Esophagus squamous epithelium (tissue), 5 donors: ENCODE results near the gene FAM181A. TPM values are rescaled to one million over a fixed set of nuclear protein-coding genes. Genes with fewer than 3 reads are reported as not detected.

Source experiments
- DNase-seq: peaks from one replicate; lab custom pipeline; 2025; lab: John Stamatoyannopoulos, UW
- H3K27ac ChIP-seq, 4 donors: fragments of 200-600 bp; sonication (generic); one replicate each; pipeline ENCODE4 v1.5.1; 2016 to 2019; ENCODE audit warnings: mild to moderate bottlenecking in 1 of 4
- H3K27me3 ChIP-seq, 4 donors: fragments of 200-600 bp; sonication (generic); 1 replicate in 3 of 4; 2 replicates in 1 of 4; pipeline versions ENCODE4 v1.5.1 to v1.6.0; 2017 to 2021; ENCODE audit warnings: antibody characterized with exemption in 1 of 4
- H3K36me3 ChIP-seq, 3 donors: fragments of 200-600 bp; sonication (generic); one replicate each; pipeline ENCODE4 v1.5.1; 2016 to 2019
- H3K4me1 ChIP-seq, 3 donors: fragments of 200-600 bp; sonication (generic); one replicate each; pipeline ENCODE4 v1.5.1; 2017 to 2019
- H3K4me3 ChIP-seq, 4 donors: fragments of 200-600 bp; sonication (generic); 1 replicate in 3 of 4; 2 replicates in 1 of 4; pipeline ENCODE4 v1.5.1; 2016 to 2019; ENCODE audit warnings: mild to moderate bottlenecking in 2 of 4, moderate library complexity in 1 of 4
- H3K9me3 ChIP-seq, 3 donors: fragments of 200-600 bp; sonication (generic); one replicate each; pipeline ENCODE4 v1.5.1; 2016 to 2019
- POLR2A ChIP-seq, 4 donors: fragments of 450-650 bp; IDR thresholded peaks; one replicate each; pipeline ENCODE4 v1.6.1; 2017; ENCODE audit warnings: antibody characterized with exemption in 4 of 4, mild to moderate bottlenecking in 4 of 4, moderate library complexity in 3 of 4
- WGBS, 2 donors: methylation state at CpG; one replicate each; pipeline ENCODE4 v1.1.5; 2018; 5-methylcytosine and 5-hydroxymethylcytosine counted together
- intact Hi-C: fragments of 100-400 bp; cut with DNase I; formaldehyde crosslinking; loops from one replicate; pipeline ENCODE4 v1.15.0; 2022
- total RNA-seq, 4 donors: library from RNA; depleted of rRNA; stranded (reverse); fragments of >200 nt; gene quantifications; one replicate each; pipeline ENCODE4 v1.1.0, GENCODE V29; 2016
- TF ChIP-seq, protein P1 (sequence below), 6 experiments: fragments of 450-650 bp in 4 of 6; fragments of 200-600 bp in 2 of 6; sonication (generic) in 2 of 6; IDR thresholded peaks; one replicate each; pipeline ENCODE4 v1.5.1; 2016 to 2019; ENCODE audit warnings: antibody characterized with exemption in 6 of 6, mild to moderate bottlenecking in 4 of 6, moderate library complexity in 4 of 6
- donor health status: DM: yes; HTN: yes; CAD: no.

FAM181A gene
- total RNA-seq, 4 donors from 2014 or later = not detected

DNA sequence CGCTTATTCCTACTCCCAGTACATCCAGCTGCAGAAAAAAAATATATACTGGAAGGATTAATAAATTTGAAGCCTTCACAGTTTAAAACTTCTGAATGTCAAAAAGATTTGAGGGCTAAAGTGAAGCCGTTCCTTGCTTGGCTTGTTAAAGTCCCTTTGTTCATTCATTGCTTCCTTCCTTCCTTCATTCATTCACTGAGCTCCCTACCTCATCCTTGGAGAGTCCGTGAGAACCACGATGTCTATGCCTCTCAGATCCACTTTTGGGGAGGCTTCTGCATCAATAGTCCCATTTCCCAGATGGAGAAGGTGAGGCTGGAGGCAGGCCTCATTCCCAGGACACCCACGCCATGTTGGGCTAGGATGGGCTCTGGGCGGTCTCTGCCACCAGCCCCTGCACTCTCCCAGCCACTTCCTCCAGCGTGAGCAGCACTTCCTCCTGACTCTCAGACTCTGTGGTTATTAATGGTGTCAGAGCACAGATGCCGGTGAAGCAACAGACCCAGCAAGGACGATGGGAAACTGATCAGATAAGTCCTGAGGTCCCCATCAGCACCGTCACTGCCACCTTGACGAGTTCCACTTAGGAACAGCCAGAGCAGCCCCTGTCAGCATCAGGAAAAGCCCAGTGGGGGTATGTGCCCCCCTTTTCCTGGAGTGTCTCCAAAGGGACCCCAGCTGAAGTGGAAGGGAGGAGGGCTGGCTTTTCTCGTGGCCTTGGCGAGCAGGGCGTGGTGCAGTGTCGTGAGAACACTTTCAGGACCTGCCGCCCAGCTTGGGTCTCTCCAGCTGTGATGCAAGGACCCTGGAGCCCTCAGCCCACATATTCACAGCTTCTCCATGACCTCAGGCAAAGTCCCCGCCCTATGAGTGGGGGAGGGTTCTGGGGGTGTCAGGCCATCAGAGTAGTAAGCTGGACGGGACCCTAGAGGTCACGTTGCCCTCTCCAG is 28.0 kb downstream of the FAM181A start:
- DNase-seq = peak; percentile 26
- intact Hi-C loops = no loop called here
- Histone ChIP-seq H3K27ac (peak overlapping the region; percentile 20 to 88 (median 68)), H3K4me3 (peak overlapping the region in 2 of 4 donors; percentile 15 to 29), H3K9me3 (no peaks in the 10 kb centered on the region), H3K4me1 (peaks cover 11 to 80% (median 41%) of the 10 kb centered on the region in 3 donors), H3K36me3 (no peaks in the 10 kb centered on the region), H3K27me3 (peaks cover 0 to 14% (median 0%) of the 10 kb centered on the region in 4 donors)
- 61 to 62% methylated on average over 12 to 13 of the region's 19 CpGs for WGBS, 2 donors
- TF ChIP-seq POLR2A (IDR thresholded peaks at IDR 0.05) = peak in 1 of 4 donors; percentile 9
- TF ChIP-seq, protein P1, sequence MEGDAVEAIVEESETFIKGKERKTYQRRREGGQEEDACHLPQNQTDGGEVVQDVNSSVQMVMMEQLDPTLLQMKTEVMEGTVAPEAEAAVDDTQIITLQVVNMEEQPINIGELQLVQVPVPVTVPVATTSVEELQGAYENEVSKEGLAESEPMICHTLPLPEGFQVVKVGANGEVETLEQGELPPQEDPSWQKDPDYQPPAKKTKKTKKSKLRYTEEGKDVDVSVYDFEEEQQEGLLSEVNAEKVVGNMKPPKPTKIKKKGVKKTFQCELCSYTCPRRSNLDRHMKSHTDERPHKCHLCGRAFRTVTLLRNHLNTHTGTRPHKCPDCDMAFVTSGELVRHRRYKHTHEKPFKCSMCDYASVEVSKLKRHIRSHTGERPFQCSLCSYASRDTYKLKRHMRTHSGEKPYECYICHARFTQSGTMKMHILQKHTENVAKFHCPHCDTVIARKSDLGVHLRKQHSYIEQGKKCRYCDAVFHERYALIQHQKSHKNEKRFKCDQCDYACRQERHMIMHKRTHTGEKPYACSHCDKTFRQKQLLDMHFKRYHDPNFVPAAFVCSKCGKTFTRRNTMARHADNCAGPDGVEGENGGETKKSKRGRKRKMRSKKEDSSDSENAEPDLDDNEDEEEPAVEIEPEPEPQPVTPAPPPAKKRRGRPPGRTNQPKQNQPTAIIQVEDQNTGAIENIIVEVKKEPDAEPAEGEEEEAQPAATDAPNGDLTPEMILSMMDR (IDR thresholded peaks at IDR 0.05) = no peak

DNA sequence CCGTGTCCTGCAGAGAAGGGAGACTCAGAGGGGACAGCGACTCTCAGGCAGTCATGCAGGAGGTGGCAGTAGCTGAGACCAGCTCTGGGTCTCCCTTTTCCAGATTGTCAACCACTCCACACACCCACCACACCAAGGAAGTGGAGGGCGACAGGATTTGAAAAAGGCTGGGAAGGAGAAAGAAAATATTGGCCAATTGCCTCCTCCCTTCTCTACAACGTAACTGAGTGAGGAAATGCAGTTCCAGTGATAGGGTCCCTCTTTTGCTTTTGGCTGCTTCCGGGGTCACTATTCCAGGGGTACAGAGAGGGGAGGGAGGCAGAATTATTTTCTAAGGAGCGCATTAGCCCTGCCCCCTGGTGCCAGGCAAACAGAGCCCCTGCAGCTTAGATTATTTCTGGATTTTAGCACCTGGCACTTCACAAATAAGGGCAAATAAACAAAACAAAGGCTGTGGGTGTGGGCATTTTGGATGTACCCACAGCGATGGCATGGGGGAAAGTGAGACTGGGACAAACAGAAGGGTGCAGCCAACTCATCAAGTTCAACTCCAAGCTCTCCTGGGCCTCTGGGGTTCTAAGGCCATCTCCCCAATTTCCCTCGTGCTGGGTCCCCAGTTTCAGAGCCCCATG is 28.8 kb downstream of the FAM181A start:
- peak overlapping the region in 1 of 4 donors; percentile 29 for H3K4me3 ChIP-seq
- no peaks in the 10 kb centered on the region for H3K36me3 ChIP-seq
- 56 to 60% methylated on average over 5 to 8 of the region's 8 CpGs for WGBS, 2 donors
- H3K27me3 ChIP-seq = peaks cover 0 to 14% (median 0%) of the 10 kb centered on the region in 4 donors
- H3K27ac ChIP-seq = peak overlapping the region; percentile 45 to 88 (median 68)
- TF ChIP-seq, protein P1 (IDR thresholded peaks at IDR 0.05) = no peak
- no peak for TF ChIP-seq POLR2A (IDR thresholded peaks at IDR 0.05)
- peaks cover 14 to 85% (median 46%) of the 10 kb centered on the region in 3 donors for H3K4me1 ChIP-seq
- no peak for DNase-seq
- intact Hi-C loops = no loop called here
- H3K9me3 ChIP-seq = no peaks in the 10 kb centered on the region

DNA sequence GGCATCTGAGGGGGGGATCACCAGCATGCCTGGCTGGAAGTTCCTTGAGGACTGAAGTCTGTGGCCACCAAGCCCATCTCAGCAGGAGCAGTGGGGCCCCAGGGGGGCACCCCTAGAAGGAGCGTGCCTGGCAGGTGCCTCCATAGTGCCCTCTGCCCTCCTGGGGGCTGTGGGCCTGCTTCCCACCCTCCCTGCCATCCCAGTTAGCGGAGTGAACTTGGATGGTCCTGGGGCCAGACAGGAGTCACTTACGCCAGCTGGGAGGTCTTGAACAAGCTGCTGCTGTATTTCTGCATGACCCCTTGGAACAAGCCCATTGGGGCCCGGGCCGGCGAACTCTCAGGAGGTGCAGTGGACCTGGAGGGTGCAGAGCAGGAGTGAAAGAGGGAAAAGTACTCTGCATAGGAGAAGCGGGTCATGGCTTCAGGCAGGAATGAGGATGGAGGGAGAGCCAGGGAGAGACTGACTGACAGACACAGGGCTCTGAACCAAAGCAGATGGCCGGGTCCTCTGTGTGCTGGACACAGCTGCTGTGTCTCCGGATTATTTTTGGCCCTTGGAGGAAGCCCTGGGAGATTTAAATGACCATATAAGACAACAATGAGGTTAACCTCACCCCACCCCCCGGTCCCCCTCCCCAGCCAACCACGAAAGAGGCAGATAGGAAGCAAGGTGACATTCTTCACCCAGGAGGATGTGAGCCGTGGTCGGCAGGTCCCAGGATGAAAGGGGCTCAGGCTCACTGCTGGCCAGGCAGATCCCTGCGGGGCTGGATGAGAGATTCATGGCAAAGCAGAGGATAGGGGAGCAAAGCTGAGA is 29.6 kb downstream of the FAM181A start:
- 65 to 70% methylated on average over 3 to 12 of the region's 14 CpGs for WGBS, 2 donors
- H3K36me3 ChIP-seq = no peaks in the 10 kb centered on the region
- TF ChIP-seq, protein P1 (IDR thresholded peaks at IDR 0.05) = no peak
- TF ChIP-seq POLR2A (IDR thresholded peaks at IDR 0.05) = no peak
- peak overlapping the region in 3 of 4 donors; percentile 50 to 88 (median 84) for H3K27ac ChIP-seq
- H3K27me3 ChIP-seq = peaks cover 0 to 14% (median 0%) of the 10 kb centered on the region in 4 donors
- intact Hi-C loops = no loop called here
- no peak overlapping the region for H3K4me3 ChIP-seq
- no peak for DNase-seq
- no peaks in the 10 kb centered on the region for H3K9me3 ChIP-seq
- H3K4me1 ChIP-seq = peaks cover 14 to 84% (median 45%) of the 10 kb centered on the region in 3 donors

DNA sequence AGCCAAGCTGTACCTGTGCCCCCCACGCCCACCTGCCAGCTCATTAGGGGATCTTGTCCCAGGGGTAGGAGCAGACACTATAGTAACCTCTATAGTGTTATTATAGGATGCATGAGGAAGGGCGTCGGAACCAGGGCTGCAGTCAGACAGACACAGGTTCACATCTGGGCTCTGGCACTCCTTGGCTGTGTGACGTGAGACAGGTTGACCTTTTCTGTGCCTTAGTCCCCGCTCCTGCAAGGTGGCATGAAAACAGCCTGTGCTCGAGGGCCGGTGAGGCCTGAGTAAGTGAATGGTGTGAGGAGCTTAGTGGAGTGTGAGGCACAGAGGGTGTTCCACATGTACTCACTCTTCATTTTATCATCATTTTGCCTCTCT is 30.2 kb downstream of the FAM181A start:
- Histone ChIP-seq H3K9me3 (no peaks in the 10 kb centered on the region), H3K27ac (peak overlapping the region in 3 of 4 donors; percentile 50 to 88 (median 84)), H3K4me1 (peaks cover 14 to 81% (median 40%) of the 10 kb centered on the region in 3 donors), H3K27me3 (peaks cover 0 to 14% (median 0%) of the 10 kb centered on the region in 4 donors), H3K36me3 (no peaks in the 10 kb centered on the region), H3K4me3 (no peak overlapping the region)
- TF ChIP-seq, protein P1 (IDR thresholded peaks at IDR 0.05) = no peak
- no peak for TF ChIP-seq POLR2A (IDR thresholded peaks at IDR 0.05)
- DNase-seq = no peak
- intact Hi-C loops = no loop called here
- 73 to 89% methylated on average over 3 to 6 of the region's 7 CpGs for WGBS, 2 donors
